Endodermal cell (in vitro differentiated cells): ENCODE measurements around the gene PTPRM. TPM values are rescaled to one million over a fixed set of nuclear protein-coding genes. Genes with fewer than 3 reads are reported as not detected.

ENCODE experiments used
- DNase-seq: peaks from one replicate; pipeline ENCODE4 v3.0.0-alpha.2; 2017
- H3K27ac ChIP-seq: 2 replicates; pipeline ENCODE4 v1.5.1; 2013; ENCODE audit warnings: mild to moderate bottlenecking, low read depth, low read length, moderate library complexity
- H3K27me3 ChIP-seq: 2 replicates; pipeline ENCODE4 v1.6.1; 2013; ENCODE audit warnings: mild to moderate bottlenecking, low read length, moderate library complexity; ENCODE audit not compliant: insufficient read depth, control insufficient read depth, poor library complexity, severe bottlenecking
- H3K36me3 ChIP-seq: 2 replicates; pipeline ENCODE4 v1.7.0; 2013; ENCODE audit warnings: mild to moderate bottlenecking, low read length, moderate library complexity; ENCODE audit not compliant: control insufficient read depth, insufficient read depth
- H3K4me1 ChIP-seq: one replicate; pipeline ENCODE4 v1.7.0; 2013; ENCODE audit warnings: low read length; ENCODE audit not compliant: control insufficient read depth, insufficient read depth
- H3K4me3 ChIP-seq: 2 replicates; pipeline ENCODE4 v1.5.1; 2013; ENCODE audit warnings: mild to moderate bottlenecking, low read length, moderate library complexity
- H3K9ac ChIP-seq: 2 replicates; pipeline ENCODE4 v1.6.1; 2013; ENCODE audit warnings: mild to moderate bottlenecking, low read length, moderate library complexity; ENCODE audit not compliant: poor library complexity, severe bottlenecking; ENCODE audit errors: extremely low read depth
- H3K9me3 ChIP-seq: 2 replicates; pipeline ENCODE4 v1.6.1; 2013; ENCODE audit warnings: mild to moderate bottlenecking, low read length, moderate library complexity; ENCODE audit not compliant: control insufficient read depth
- H3K27ac Mint-ChIP-seq: 2 replicates; pipeline ENCODE4 v1.8.0; 2020; ENCODE audit warnings: mixed read lengths
- H3K27me3 Mint-ChIP-seq: 2 replicates; pipeline ENCODE4 v1.8.0; 2021; ENCODE audit warnings: mild to moderate bottlenecking, mixed read lengths; ENCODE audit not compliant: insufficient read depth
- H3K36me3 Mint-ChIP-seq: 2 replicates; pipeline ENCODE4 v1.8.0; 2020; ENCODE audit warnings: low read depth, mixed read lengths
- H3K4me1 Mint-ChIP-seq: 2 replicates; pipeline ENCODE4 v1.8.0; 2020; ENCODE audit warnings: mixed read lengths
- H3K4me3 Mint-ChIP-seq: 2 replicates; pipeline ENCODE4 v1.8.0; 2020; ENCODE audit warnings: mild to moderate bottlenecking, moderate library complexity, mixed read lengths
- H3K9me3 Mint-ChIP-seq: 2 replicates; pipeline ENCODE4 v1.8.0; 2020; ENCODE audit warnings: mild to moderate bottlenecking, mixed read lengths
- CTCF ChIP-seq: fragments of 200-600 bp; sonication (generic); conservative IDR thresholded peaks from 2 replicates; pipeline ENCODE4 v1.5.0; 2021; ENCODE audit warnings: antibody characterized with exemption, mild to moderate bottlenecking
- WGBS, 2 experiments: methylation state at CpG; one replicate each; pipeline versions ENCODE4 v1.1.5 to v1.1.7; 2013; ENCODE audit warnings: missing lambda C conversion rate in 2 of 2, mixed read lengths in 1 of 2; ENCODE audit not compliant: insufficient coverage in 1 of 2, insufficient read length in 1 of 2; 5-methylcytosine and 5-hydroxymethylcytosine counted together
- total RNA-seq, 2 donors: library from RNA; stranded (reverse); fragmentation: NEBNext Ultra II Directional in 1 of 2; extraction: Animal tissue kit (Norgen Biotek cat#: 25700) in 1 of 2; gene quantifications; 2 replicates in 1 of 2; 3 replicates in 1 of 2; pipeline ENCODE4 v1.2.1, GENCODE V29; 2021

PTPRM gene
- total RNA-seq, 2 donors from 2014 or later, result 47.2 to 57.6 TPM

GRCh38 chr18:8215741-8216140, 648.6 kb downstream of the PTPRM start:
- Histone ChIP-seq H3K9ac (no peak overlapping the region), H3K36me3 (no peaks in the 10 kb centered on the region), H3K4me3 (no peak overlapping the region), H3K4me1 (peaks cover 13% of the 10 kb centered on the region), H3K9me3 (no peaks in the 10 kb centered on the region), H3K27me3 (no peaks in the 10 kb centered on the region), H3K27ac (no peak overlapping the region)
- no peak overlapping the region for H3K4me3 Mint-ChIP-seq
- H3K36me3 Mint-ChIP-seq, result peaks cover 9% of the 10 kb centered on the region
- H3K27me3 Mint-ChIP-seq, result no peaks in the 10 kb centered on the region
- 66 to 94% methylated on average over 2 of the region's 2 CpGs for WGBS, 2 experiments
- no peak for TF ChIP-seq CTCF
- DNase-seq, result no peak
- H3K9me3 Mint-ChIP-seq, result no peaks in the 10 kb centered on the region
- H3K27ac Mint-ChIP-seq, result no peak overlapping the region
- peaks cover 45% of the 10 kb centered on the region for H3K4me1 Mint-ChIP-seq

- Histone ChIP-seq H3K4me1 (peaks cover 21% of the 10 kb centered on the region), H3K27me3 (no peaks in the 10 kb centered on the region), H3K4me3 (no peak overlapping the region), H3K9me3 (no peaks in the 10 kb centered on the region), H3K36me3 (no peaks in the 10 kb centered on the region), H3K27ac (no peak overlapping the region), H3K9ac (no peak overlapping the region)
- H3K4me1 Mint-ChIP-seq, result peaks cover 57% of the 10 kb centered on the region
- no peak overlapping the region for H3K4me3 Mint-ChIP-seq
- H3K9me3 Mint-ChIP-seq, result no peaks in the 10 kb centered on the region
- WGBS, 2 experiments, result 71 to 75% methylated on average over 5 to 8 of the region's 8 CpGs
- DNase-seq, result no peak
- TF ChIP-seq CTCF, result no peak
- H3K27ac Mint-ChIP-seq, result no peak overlapping the region
- peaks cover 9% of the 10 kb centered on the region for H3K36me3 Mint-ChIP-seq
- H3K27me3 Mint-ChIP-seq, result no peaks in the 10 kb centered on the region
These were observed 650.0 kb downstream of the PTPRM start for GRCh38 chr18:8217051-8217564.

DNA sequence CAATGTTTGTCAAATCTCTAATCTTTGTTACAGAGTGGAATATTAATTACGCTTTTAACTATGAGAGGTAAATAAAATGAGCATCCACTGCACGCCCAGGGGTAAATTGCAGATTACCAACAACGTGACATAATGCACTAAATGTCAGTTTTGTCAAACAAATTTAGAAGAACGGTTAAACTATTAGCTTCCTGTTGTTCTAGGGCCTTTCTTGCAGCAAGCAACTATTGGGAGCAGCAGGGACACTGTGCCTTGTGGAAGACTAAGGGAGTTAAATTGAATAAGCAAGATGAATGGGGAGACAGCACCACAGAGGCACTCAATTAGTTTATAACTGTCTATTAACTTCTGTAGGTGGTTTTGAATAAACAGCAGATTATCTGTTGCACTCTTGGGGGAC, 651.1 kb downstream of the PTPRM start:
- DNase-seq, result no peak
- no peak overlapping the region for H3K4me3 Mint-ChIP-seq
- Histone ChIP-seq H3K27ac (no peak overlapping the region), H3K27me3 (no peaks in the 10 kb centered on the region), H3K36me3 (no peaks in the 10 kb centered on the region), H3K4me1 (peaks cover 21% of the 10 kb centered on the region), H3K4me3 (no peak overlapping the region), H3K9me3 (no peaks in the 10 kb centered on the region), H3K9ac (no peak overlapping the region)
- no peaks in the 10 kb centered on the region for H3K27me3 Mint-ChIP-seq
- H3K36me3 Mint-ChIP-seq, result peaks cover 4% of the 10 kb centered on the region
- no peak for TF ChIP-seq CTCF
- WGBS, 2 experiments, result 60 to 67% methylated on average over 4 of the region's 4 CpGs
- no peak overlapping the region for H3K27ac Mint-ChIP-seq
- no peaks in the 10 kb centered on the region for H3K9me3 Mint-ChIP-seq
- peaks cover 57% of the 10 kb centered on the region for H3K4me1 Mint-ChIP-seq
